ENCODE measurements around the gene VPS13C.

Gene VPS13C

GRCh38 chr15:61983081-61983480 is 77.2 kb downstream of the VPS13C start:
- no peak overlapping the region for H3K27ac ChIP-seq (ENCODE audit: low read length)
- no peak overlapping the region for H3K4me3 ChIP-seq (ENCODE audit: low read depth in 1 of 2, low read length in 2 of 2)
- H3K27me3 ChIP-seq (ENCODE audit: low read depth, low read length), result no peaks in the 10 kb centered on the region
- no peaks in the 10 kb centered on the region for H3K4me1 ChIP-seq (ENCODE audit: control insufficient read depth in 1 of 2, insufficient read depth in 2 of 2, low read length in 2 of 2)
- H3K36me3 ChIP-seq (ENCODE audit: control insufficient read depth in 1 of 2, insufficient read depth in 2 of 2, low read length in 2 of 2), result peaks cover 29 to 37% of the 10 kb centered on the region in 2 donors
- no peaks in the 10 kb centered on the region for H3K9me3 ChIP-seq (ENCODE audit: control insufficient read depth in 1 of 2, low read length in 2 of 2)

GRCh38 chr15:61978225-61978624 is 82.0 kb downstream of the VPS13C start:
- no peaks in the 10 kb centered on the region for H3K9me3 ChIP-seq (ENCODE audit: control insufficient read depth in 1 of 2, low read length in 2 of 2)
- no peak overlapping the region for H3K4me3 ChIP-seq (ENCODE audit: low read depth in 1 of 2, low read length in 2 of 2)
- no peak overlapping the region for H3K27ac ChIP-seq (ENCODE audit: low read length)
- H3K36me3 ChIP-seq (ENCODE audit: control insufficient read depth in 1 of 2, insufficient read depth in 2 of 2, low read length in 2 of 2), result peaks cover 34 to 36% of the 10 kb centered on the region in 2 donors
- H3K4me1 ChIP-seq (ENCODE audit: control insufficient read depth in 1 of 2, insufficient read depth in 2 of 2, low read length in 2 of 2), result no peaks in the 10 kb centered on the region
- H3K27me3 ChIP-seq (ENCODE audit: low read depth, low read length), result no peaks in the 10 kb centered on the region

GRCh38 chr15:61974759-61975158 is 85.5 kb downstream of the VPS13C start:
- Histone ChIP-seq H3K36me3 (ENCODE audit: control insufficient read depth in 1 of 2, insufficient read depth in 2 of 2, low read length in 2 of 2) (peaks cover 31 to 32% of the 10 kb centered on the region in 2 donors), H3K27ac (ENCODE audit: low read length) (no peak overlapping the region), H3K4me3 (ENCODE audit: low read depth in 1 of 2, low read length in 2 of 2) (no peak overlapping the region), H3K27me3 (ENCODE audit: low read depth, low read length) (no peaks in the 10 kb centered on the region), H3K9me3 (ENCODE audit: control insufficient read depth in 1 of 2, low read length in 2 of 2) (no peaks in the 10 kb centered on the region), H3K4me1 (ENCODE audit: control insufficient read depth in 1 of 2, insufficient read depth in 2 of 2, low read length in 2 of 2) (no peaks in the 10 kb centered on the region)

- H3K27ac ChIP-seq (ENCODE audit: low read length), result no peak overlapping the region
- H3K4me1 ChIP-seq (ENCODE audit: control insufficient read depth in 1 of 2, insufficient read depth in 2 of 2, low read length in 2 of 2), result no peaks in the 10 kb centered on the region
- H3K36me3 ChIP-seq (ENCODE audit: control insufficient read depth in 1 of 2, insufficient read depth in 2 of 2, low read length in 2 of 2), result peaks cover 26 to 32% of the 10 kb centered on the region in 2 donors
- no peaks in the 10 kb centered on the region for H3K9me3 ChIP-seq (ENCODE audit: control insufficient read depth in 1 of 2, low read length in 2 of 2)
- no peak overlapping the region for H3K4me3 ChIP-seq (ENCODE audit: low read depth in 1 of 2, low read length in 2 of 2)
- H3K27me3 ChIP-seq (ENCODE audit: low read depth, low read length), result no peaks in the 10 kb centered on the region
Observed at GRCh38 chr15:61974118-61974517, 86.1 kb downstream of the VPS13C start.

- Histone ChIP-seq H3K4me1 (ENCODE audit: control insufficient read depth in 1 of 2, insufficient read depth in 2 of 2, low read length in 2 of 2) (no peaks in the 10 kb centered on the region), H3K36me3 (ENCODE audit: control insufficient read depth in 1 of 2, insufficient read depth in 2 of 2, low read length in 2 of 2) (peaks cover 36 to 42% of the 10 kb centered on the region in 2 donors), H3K27me3 (ENCODE audit: low read depth, low read length) (no peaks in the 10 kb centered on the region), H3K4me3 (ENCODE audit: low read depth in 1 of 2, low read length in 2 of 2) (no peak overlapping the region), H3K27ac (ENCODE audit: low read length) (no peak overlapping the region), H3K9me3 (ENCODE audit: control insufficient read depth in 1 of 2, low read length in 2 of 2) (no peaks in the 10 kb centered on the region)
Observed at GRCh38 chr15:61951949-61952348, 108.3 kb downstream of the VPS13C start.

GRCh38 chr15:61946778-61947177 is 113.5 kb downstream of the VPS13C start:
- Histone ChIP-seq H3K4me3 (ENCODE audit: low read depth in 1 of 2, low read length in 2 of 2) (no peak overlapping the region), H3K9me3 (ENCODE audit: control insufficient read depth in 1 of 2, low read length in 2 of 2) (no peaks in the 10 kb centered on the region), H3K27me3 (ENCODE audit: low read depth, low read length) (no peaks in the 10 kb centered on the region), H3K36me3 (ENCODE audit: control insufficient read depth in 1 of 2, insufficient read depth in 2 of 2, low read length in 2 of 2) (peaks cover 28 to 47% of the 10 kb centered on the region in 2 donors), H3K27ac (ENCODE audit: low read length) (no peak overlapping the region), H3K4me1 (ENCODE audit: control insufficient read depth in 1 of 2, insufficient read depth in 2 of 2, low read length in 2 of 2) (no peaks in the 10 kb centered on the region)

GRCh38 chr15:61943992-61944391 is 116.3 kb downstream of the VPS13C start:
- no peak overlapping the region for H3K27ac ChIP-seq (ENCODE audit: low read length)
- no peaks in the 10 kb centered on the region for H3K27me3 ChIP-seq (ENCODE audit: low read depth, low read length)
- peaks cover 25 to 47% of the 10 kb centered on the region in 2 donors for H3K36me3 ChIP-seq (ENCODE audit: control insufficient read depth in 1 of 2, insufficient read depth in 2 of 2, low read length in 2 of 2)

GRCh38 chr15:61938249-61938648 is 122.0 kb downstream of the VPS13C start:
- H3K36me3 ChIP-seq (ENCODE audit: control insufficient read depth in 1 of 2, insufficient read depth in 2 of 2, low read length in 2 of 2), result peaks cover 23 to 25% of the 10 kb centered on the region in 2 donors

More at GRCh38 chr15:61943992-61944391, 116.3 kb downstream of the VPS13C start:
- H3K9me3 ChIP-seq (ENCODE audit: control insufficient read depth in 1 of 2, low read length in 2 of 2), result no peaks in the 10 kb centered on the region
- H3K4me1 ChIP-seq (ENCODE audit: control insufficient read depth in 1 of 2, insufficient read depth in 2 of 2, low read length in 2 of 2), result no peaks in the 10 kb centered on the region
- no peak overlapping the region for H3K4me3 ChIP-seq (ENCODE audit: low read depth in 1 of 2, low read length in 2 of 2)

GRCh38 chr15:61936528-61937195 is 123.6 kb downstream of the VPS13C start:
- H3K36me3 ChIP-seq (ENCODE audit: control insufficient read depth in 1 of 2, insufficient read depth in 2 of 2, low read length in 2 of 2), result peaks cover 25 to 28% of the 10 kb centered on the region in 2 donors
- no peaks in the 10 kb centered on the region for H3K9me3 ChIP-seq (ENCODE audit: control insufficient read depth in 1 of 2, low read length in 2 of 2)
- H3K4me1 ChIP-seq (ENCODE audit: control insufficient read depth in 1 of 2, insufficient read depth in 2 of 2, low read length in 2 of 2), result no peaks in the 10 kb centered on the region
- H3K4me3 ChIP-seq (ENCODE audit: low read depth in 1 of 2, low read length in 2 of 2), result no peak overlapping the region
- no peaks in the 10 kb centered on the region for H3K27me3 ChIP-seq (ENCODE audit: low read depth, low read length)
- no peak overlapping the region for H3K27ac ChIP-seq (ENCODE audit: low read length)

More at GRCh38 chr15:61938249-61938648, 122.0 kb downstream of the VPS13C start:
- H3K27ac ChIP-seq (ENCODE audit: low read length), result no peak overlapping the region
- H3K4me3 ChIP-seq (ENCODE audit: low read depth in 1 of 2, low read length in 2 of 2), result no peak overlapping the region
- H3K4me1 ChIP-seq (ENCODE audit: control insufficient read depth in 1 of 2, insufficient read depth in 2 of 2, low read length in 2 of 2), result no peaks in the 10 kb centered on the region
- H3K27me3 ChIP-seq (ENCODE audit: low read depth, low read length), result no peaks in the 10 kb centered on the region
- no peaks in the 10 kb centered on the region for H3K9me3 ChIP-seq (ENCODE audit: control insufficient read depth in 1 of 2, low read length in 2 of 2)

- H3K27me3 ChIP-seq (ENCODE audit: low read depth, low read length), result no peaks in the 10 kb centered on the region
- H3K4me1 ChIP-seq (ENCODE audit: control insufficient read depth in 1 of 2, insufficient read depth in 2 of 2, low read length in 2 of 2), result no peaks in the 10 kb centered on the region
- H3K9me3 ChIP-seq (ENCODE audit: control insufficient read depth in 1 of 2, low read length in 2 of 2), result no peaks in the 10 kb centered on the region
- peaks cover 21 to 23% of the 10 kb centered on the region in 2 donors for H3K36me3 ChIP-seq (ENCODE audit: control insufficient read depth in 1 of 2, insufficient read depth in 2 of 2, low read length in 2 of 2)
- H3K4me3 ChIP-seq (ENCODE audit: low read depth in 1 of 2, low read length in 2 of 2), result no peak overlapping the region
- no peak overlapping the region for H3K27ac ChIP-seq (ENCODE audit: low read length)
Observed at GRCh38 chr15:61935493-61935892, 124.8 kb downstream of the VPS13C start.

GRCh38 chr15:61929452-61929851 is 130.8 kb downstream of the VPS13C start:
- Histone ChIP-seq H3K9me3 (ENCODE audit: control insufficient read depth in 1 of 2, low read length in 2 of 2) (no peaks in the 10 kb centered on the region), H3K36me3 (ENCODE audit: control insufficient read depth in 1 of 2, insufficient read depth in 2 of 2, low read length in 2 of 2) (peaks cover 23 to 35% of the 10 kb centered on the region in 2 donors), H3K4me3 (ENCODE audit: low read depth in 1 of 2, low read length in 2 of 2) (no peak overlapping the region), H3K27ac (ENCODE audit: low read length) (no peak overlapping the region), H3K27me3 (ENCODE audit: low read depth, low read length) (no peaks in the 10 kb centered on the region), H3K4me1 (ENCODE audit: control insufficient read depth in 1 of 2, insufficient read depth in 2 of 2, low read length in 2 of 2) (no peaks in the 10 kb centered on the region)

- H3K36me3 ChIP-seq (ENCODE audit: control insufficient read depth in 1 of 2, insufficient read depth in 2 of 2, low read length in 2 of 2), result peaks cover 31 to 34% of the 10 kb centered on the region in 2 donors
- H3K4me3 ChIP-seq (ENCODE audit: low read depth in 1 of 2, low read length in 2 of 2), result no peak overlapping the region
- H3K4me1 ChIP-seq (ENCODE audit: control insufficient read depth in 1 of 2, insufficient read depth in 2 of 2, low read length in 2 of 2), result no peaks in the 10 kb centered on the region
- H3K27ac ChIP-seq (ENCODE audit: low read length), result no peak overlapping the region
- H3K27me3 ChIP-seq (ENCODE audit: low read depth, low read length), result no peaks in the 10 kb centered on the region
- H3K9me3 ChIP-seq (ENCODE audit: control insufficient read depth in 1 of 2, low read length in 2 of 2), result no peaks in the 10 kb centered on the region
Observed at GRCh38 chr15:61923173-61923572, 137.1 kb downstream of the VPS13C start.

Measured in muscle layer of duodenum (tissue), 2 donors.